Adrenal gland (tissue), 12 donors: Measurements from ENCODE around the gene ADD1. TPM values are rescaled to one million over a fixed set of nuclear protein-coding genes. Genes with fewer than 3 reads are reported as not detected.
A peak's percentile ranks its signal among the peaks of the same experiment; 100 is the strongest.

ENCODE experiments used
- DNase-seq, 7 donors: peaks; one replicate each; pipeline ENCODE4 v3.0.0-alpha.2; 2019 to 2020
- H3K27ac ChIP-seq, 5 donors: fragments of 200-600 bp; sonication (generic) in 4 of 5; 1 replicate in 3 of 5; 2 replicates in 2 of 5; pipeline versions ENCODE4 v1.5.1 to v1.8.0; 2016 to 2020; ENCODE audit warnings: mild to moderate bottlenecking in 1 of 5
- H3K27me3 ChIP-seq: fragments of 200-600 bp; 2 replicates; pipeline ENCODE4 v1.8.0; 2021
- H3K36me3 ChIP-seq, 2 donors: fragments of 200-600 bp; replicated peaks in 1 of 2; 1 replicate in 1 of 2; 2 replicates in 1 of 2; pipeline versions ENCODE4 v1.5.1 to v1.8.0; 2018 to 2022
- H3K4me1 ChIP-seq, 2 donors: fragments of 200-600 bp; replicated peaks in 1 of 2; 1 replicate in 1 of 2; 2 replicates in 1 of 2; pipeline versions ENCODE4 v1.5.1 to v1.8.0; 2018 to 2021
- H3K4me3 ChIP-seq, 4 donors: fragments of 200-600 bp; sonication (generic) in 3 of 4; one replicate each; pipeline ENCODE4 v1.5.1; 2016 to 2018
- H3K9me3 ChIP-seq, 3 donors: fragments of 200-600 bp; sonication (generic) in 1 of 3; replicated peaks in 1 of 3; 1 replicate in 2 of 3; 2 replicates in 1 of 3; pipeline versions ENCODE4 v1.5.1 to v1.8.0; 2016 to 2021
- CTCF ChIP-seq, 6 experiments: fragments of 450-650 bp in 4 of 6; fragments of 200-600 bp in 2 of 6; sonication (generic) in 1 of 6; IDR thresholded peaks; 1 replicate in 5 of 6; 2 replicates in 1 of 6; pipeline versions ENCODE4 v1.5.1 to v1.8.0; 2016 to 2021; ENCODE audit warnings: antibody characterized with exemption in 6 of 6, mild to moderate bottlenecking in 2 of 6, moderate library complexity in 1 of 6
- POLR2A ChIP-seq, 2 donors: fragments of 450-650 bp; IDR thresholded peaks; one replicate each; pipeline ENCODE4 v1.6.1; 2017; ENCODE audit warnings: antibody characterized with exemption in 2 of 2, mild to moderate bottlenecking in 2 of 2, moderate library complexity in 1 of 2
- WGBS, 4 donors: extraction: QIAGEN DNeasy Blood & Tissue Kit in 2 of 4; methylation state at CpG; one replicate each; pipeline versions ENCODE4 v1.1.5 to v1.1.7; 2013 to 2017; 5-methylcytosine and 5-hydroxymethylcytosine counted together
- intact Hi-C, 2 donors: fragments of 100-400 bp; cut with DNase I; formaldehyde crosslinking; loops; one replicate each; pipeline versions ENCODE4 v1.14.1 to v1.15.0; 2022 to 2023
- polyA plus RNA-seq, 3 donors: library from polyadenylated mRNA; stranded (reverse); fragments of 200-250 nt in 2 of 3; fragments of 350-450 nt in 1 of 3; fragmentation: Illumina TruSeq in 1 of 3; extraction: RNeasy Lipid Tissue Mini Kit (QIAGEN cat#74804) in 1 of 3; gene quantifications; one replicate each; pipeline ENCODE4 v1.2.3, GENCODE V29; 2013 to 2014
- total RNA-seq, 9 donors: library from RNA; depleted of rRNA in 4 of 9; stranded (reverse); fragments of >200 nt in 4 of 9; fragments of 120-200 nt in 1 of 9; fragmentation: NEBNext Ultra II Directional in 1 of 9; extraction: Animal tissue kit (Norgen Biotek cat#: 25700) in 1 of 9; gene quantifications; one replicate each; pipeline versions ENCODE4 v1.1.0 to v1.2.4, GENCODE V29; 2013 to 2023
- donor health status: healthy with polysubstance abuse.
- donor health status: Bipolar disorder and iron deficiency.
- donor health status: DM: yes; HTN: yes; CAD: no.
- donor health status: DM: no; HTN: no; CAD: no.
- donor health status: DM: no; HTN: no; CAD: no.
- donor health status: DM: yes; HTN: yes; CAD: no.

The ADD1 gene
- total and polyA plus RNA-seq, 12 donors: 134 to 468 (median 241) TPM

- H3K9me3 ChIP-seq: no peaks in the 10 kb centered on the region
- TF ChIP-seq CTCF (IDR thresholded peaks at IDR 0.05) (no peak), POLR2A (IDR thresholded peaks at IDR 0.05) (no peak)
- H3K4me3 ChIP-seq: no peak overlapping the region
- H3K27ac ChIP-seq: no peak overlapping the region
- no peaks in the 10 kb centered on the region for H3K4me1 ChIP-seq
- WGBS, 4 donors: 86 to 90% (median 88%) methylated on average over 15 to 24 of the region's 24 CpGs
- H3K27me3 ChIP-seq: no peaks in the 10 kb centered on the region
- peaks cover 0 to 48% of the 10 kb centered on the region in 2 donors for H3K36me3 ChIP-seq
- intact Hi-C loops: no loop called here
- peak in 1 of 7 donors; percentile 7 for DNase-seq
These were observed 19.3 kb upstream of the ADD1 start for GRCh38 chr4:2824329-2824835.

DNA sequence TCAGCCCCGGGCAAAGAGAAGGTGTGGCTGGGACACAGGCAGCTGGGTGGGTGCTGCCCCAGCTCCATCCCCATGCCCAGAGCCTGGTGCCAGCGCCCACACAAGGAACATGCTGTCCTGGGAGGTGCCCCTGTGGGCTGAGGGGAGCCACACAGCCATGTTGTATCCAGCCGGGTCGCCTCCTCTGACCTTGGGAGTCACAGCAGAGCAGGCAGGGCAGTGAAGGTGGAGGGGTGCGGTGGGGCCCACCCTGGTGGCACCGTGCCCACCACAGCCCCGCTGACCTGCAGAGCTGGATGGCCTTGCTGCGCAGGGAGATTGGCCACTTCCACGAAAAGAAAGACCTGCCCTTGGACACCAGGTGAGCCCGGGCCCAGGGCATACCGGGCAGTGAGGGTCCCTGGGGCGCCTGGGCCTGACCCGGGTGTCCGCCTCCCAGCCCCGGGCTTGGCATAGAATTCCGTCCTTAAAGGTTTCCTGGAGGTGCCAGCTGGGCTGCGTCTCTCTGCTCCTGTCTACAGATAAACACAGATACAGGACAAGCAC lies 18.7 kb upstream of the ADD1 start:
- Histone ChIP-seq H3K36me3 (peaks cover 0 to 53% of the 10 kb centered on the region in 2 donors), H3K27me3 (no peaks in the 10 kb centered on the region), H3K4me3 (no peak overlapping the region), H3K4me1 (no peaks in the 10 kb centered on the region), H3K27ac (no peak overlapping the region), H3K9me3 (no peaks in the 10 kb centered on the region)
- TF ChIP-seq POLR2A (IDR thresholded peaks at IDR 0.05) (no peak), CTCF (IDR thresholded peaks at IDR 0.05) (no peak)
- intact Hi-C loops: no loop called here
- peak in 2 of 7 donors; percentile 7 to 12 for DNase-seq
- 91 to 94% (median 92%) methylated on average over 6 to 17 of the region's 17 CpGs for WGBS, 4 donors

GRCh38 chr4:2825740-2826139 lies 17.9 kb upstream of the ADD1 start:
- no peaks in the 10 kb centered on the region for H3K27me3 ChIP-seq
- H3K27ac ChIP-seq: no peak overlapping the region
- 82 to 97% (median 86%) methylated on average over 3 to 13 of the region's 13 CpGs for WGBS, 4 donors
- intact Hi-C loops: no loop called here
- peaks cover 0 to 59% of the 10 kb centered on the region in 2 donors for H3K36me3 ChIP-seq
- no peaks in the 10 kb centered on the region for H3K4me1 ChIP-seq
- no peaks in the 10 kb centered on the region for H3K9me3 ChIP-seq
- no peak for TF ChIP-seq POLR2A (IDR thresholded peaks at IDR 0.05)
- no peak for TF ChIP-seq CTCF (IDR thresholded peaks at IDR 0.05)
- H3K4me3 ChIP-seq: no peak overlapping the region
- DNase-seq: peak in 2 of 7 donors; percentile 12 to 15

DNA sequence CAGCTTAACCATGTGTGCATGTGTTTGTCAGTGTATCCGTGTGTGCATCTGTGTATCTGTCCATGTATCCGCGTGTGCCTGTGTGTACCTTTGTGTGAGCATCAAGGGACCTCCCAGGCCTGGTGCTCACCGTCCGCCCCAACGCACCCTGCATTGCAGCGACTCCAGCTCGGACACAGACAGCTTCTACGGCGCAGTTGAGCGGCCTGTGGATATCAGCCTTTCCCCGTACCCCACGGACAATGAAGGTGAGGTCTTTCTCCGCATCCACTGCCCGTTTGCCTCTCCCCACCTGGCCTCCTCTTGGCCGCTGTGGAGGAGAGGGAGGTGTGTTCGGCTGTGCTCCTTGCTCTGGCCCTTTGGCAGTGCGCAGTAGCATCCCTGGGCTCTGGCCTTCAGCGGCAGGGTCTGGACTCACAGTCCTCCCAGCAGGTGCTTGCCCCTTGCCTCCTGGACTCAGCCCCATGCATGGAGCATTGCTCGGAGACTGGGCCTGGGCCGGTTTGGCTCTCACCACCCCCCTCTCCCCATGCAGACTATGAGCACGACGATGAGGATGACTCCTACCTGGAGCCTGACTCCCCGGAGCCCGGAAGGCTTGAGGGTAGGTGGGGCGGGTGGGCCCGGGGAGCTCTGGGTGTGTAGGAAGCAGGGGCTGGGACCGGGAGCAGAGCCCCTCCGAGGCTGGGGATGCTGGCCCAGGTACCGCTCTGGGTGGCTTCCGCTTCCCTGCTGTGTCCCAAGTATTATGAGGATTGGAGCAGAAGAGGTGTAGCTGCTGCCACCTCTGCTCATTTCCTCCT lies 16.4 kb upstream of the ADD1 start:
- H3K27me3 ChIP-seq: no peaks in the 10 kb centered on the region
- no peaks in the 10 kb centered on the region for H3K9me3 ChIP-seq
- TF ChIP-seq CTCF (IDR thresholded peaks at IDR 0.05): no peak
- no peak for TF ChIP-seq POLR2A (IDR thresholded peaks at IDR 0.05)
- intact Hi-C loops: no loop called here
- H3K36me3 ChIP-seq: peaks cover 0 to 69% of the 10 kb centered on the region in 2 donors
- DNase-seq: peak in 3 of 7 donors; percentile 3 to 7 (median 3)
- H3K27ac ChIP-seq: no peak overlapping the region
- no peaks in the 10 kb centered on the region for H3K4me1 ChIP-seq
- WGBS, 4 donors: 91 to 97% (median 94%) methylated on average over 12 to 31 of the region's 31 CpGs
- H3K4me3 ChIP-seq: no peak overlapping the region
